IMR-90 (cell line): ENCODE measurements around the gene SLC17A8. TPM values are rescaled to one million over a fixed set of nuclear protein-coding genes. Genes with fewer than 3 reads are reported as not detected.

Experiments used
- ATAC-seq: fragments of 200-7000 bp; cut with Tn5 transposase; 2 replicates; pipeline ENCODE4 v1.9.1; 2020; ENCODE audit warnings: low read depth, mild to moderate bottlenecking, moderate library complexity
- BruUV-seq: library from RNA; stranded (reverse); fragments of 400-500 nt; replicated peaks from 2 replicates; lab custom pipeline; 2021; lab: Mats Ljungman, UMichigan
- CTCF ChIA-PET: fragments of 300-600 bp; formaldehyde crosslinking; extraction: SDS; loops from one replicate; lab custom pipeline; 2021; ENCODE audit warnings: antibody characterized with exemption; lab: Yijun Ruan, JAX
- POLR2A ChIA-PET: fragments of 300-600 bp; sonication (Branson Sonifier 250); formaldehyde crosslinking; loops from one replicate; lab custom pipeline; 2022; ENCODE audit warnings: antibody characterized with exemption; ENCODE audit not compliant: unreplicated experiment; lab: Charles Lee
- DNase-seq: peaks from one replicate; pipeline ENCODE4 v3.0.0; 2013
- H2AFZ ChIP-seq: replicated peaks from 2 replicates; pipeline ENCODE3; 2013; ENCODE audit warnings: low read length, mild to moderate bottlenecking; ENCODE audit not compliant: poor library complexity
- H2AK5ac ChIP-seq: 2 replicates; pipeline ENCODE4 v1.6.1; 2013; ENCODE audit warnings: low read depth, low read length, inconsistent platforms
- H2AK9ac ChIP-seq: replicated peaks from 2 replicates; pipeline ENCODE3; 2013; ENCODE audit warnings: mild to moderate bottlenecking, low read depth, low read length, moderate library complexity; ENCODE audit not compliant: poor library complexity
- H2BK120ac ChIP-seq: 2 replicates; pipeline ENCODE4 v1.6.1; 2013; ENCODE audit warnings: low read depth, low read length, inconsistent platforms
- H2BK15ac ChIP-seq: 3 replicates; pipeline ENCODE4 v1.6.1; 2013; ENCODE audit warnings: low read depth, low read length, inconsistent platforms
- H2BK20ac ChIP-seq: 2 replicates; pipeline ENCODE4 v1.6.1; 2013; ENCODE audit warnings: low read depth, mild to moderate bottlenecking, inconsistent platforms, low read length, moderate library complexity
- H2BK5ac ChIP-seq: 2 replicates; pipeline ENCODE4 v1.6.1; 2013; ENCODE audit warnings: mild to moderate bottlenecking, low read depth, low read length, inconsistent platforms; ENCODE audit not compliant: poor library complexity, severe bottlenecking
- H3K14ac ChIP-seq: replicated peaks from 2 replicates; pipeline ENCODE4 v1.6.1; 2013; ENCODE audit warnings: low read depth, low read length, inconsistent platforms
- H3K18ac ChIP-seq: 2 replicates; pipeline ENCODE4 v1.6.1; 2013; ENCODE audit warnings: low read depth, low read length, control low read depth
- H3K23ac ChIP-seq: 2 replicates; pipeline ENCODE4 v1.6.1; 2013; ENCODE audit warnings: low read depth, low read length, inconsistent platforms
- H3K27ac ChIP-seq: 2 replicates; pipeline ENCODE4 v1.5.1; 2013; ENCODE audit warnings: mild to moderate bottlenecking, control low read depth, low read length; ENCODE audit not compliant: insufficient read depth
- H3K27me3 ChIP-seq: 2 replicates; pipeline ENCODE4 v1.6.1; 2013; ENCODE audit warnings: low read length; ENCODE audit not compliant: control insufficient read depth, insufficient read depth
- H3K36me3 ChIP-seq: 2 replicates; pipeline ENCODE4 v1.6.1; 2013; ENCODE audit warnings: low read length, mixed read lengths; ENCODE audit not compliant: control insufficient read depth, insufficient read depth
- H3K4ac ChIP-seq: 2 replicates; pipeline ENCODE4 v1.6.1; 2013; ENCODE audit warnings: low read depth, low read length, inconsistent platforms
- H3K4me1 ChIP-seq: 2 replicates; pipeline ENCODE4 v1.6.1; 2013; ENCODE audit warnings: low read length, mixed read lengths; ENCODE audit not compliant: control insufficient read depth, insufficient read depth
- H3K4me2 ChIP-seq: 2 replicates; pipeline ENCODE4 v1.6.1; 2013; ENCODE audit warnings: low read depth, mild to moderate bottlenecking, control low read depth, low read length, moderate library complexity
- H3K4me3 ChIP-seq: 2 replicates; pipeline ENCODE4 v1.5.1; 2013; ENCODE audit warnings: low read depth, mild to moderate bottlenecking, control low read depth, low read length, moderate library complexity; ENCODE audit not compliant: insufficient read depth
- H3K56ac ChIP-seq: 2 replicates; pipeline ENCODE4 v1.6.1; 2013; ENCODE audit warnings: low read length, inconsistent platforms; ENCODE audit not compliant: insufficient read depth; ENCODE audit errors: extremely low read depth
- H3K79me1 ChIP-seq, 2 experiments: 2 replicates each; pipeline ENCODE4 v1.6.1; 2013; ENCODE audit warnings: low read length in 2 of 2, inconsistent platforms in 1 of 2, low read depth in 1 of 2
- H3K9ac ChIP-seq: 2 replicates; pipeline ENCODE4 v1.6.1; 2013; ENCODE audit warnings: low read depth, low read length, control low read depth
- H3K9me1 ChIP-seq: 2 replicates; pipeline ENCODE4 v1.6.1; 2013; ENCODE audit warnings: low read length, inconsistent platforms; ENCODE audit not compliant: insufficient read depth
- H3K9me3 ChIP-seq: 2 replicates; pipeline ENCODE4 v1.6.1; 2013; ENCODE audit warnings: low read length; ENCODE audit not compliant: control insufficient read depth, insufficient read depth
- H4K20me1 ChIP-seq: 2 replicates; pipeline ENCODE4 v1.6.1; 2013; ENCODE audit warnings: low read length, inconsistent platforms; ENCODE audit not compliant: insufficient read depth
- H4K5ac ChIP-seq: 2 replicates; pipeline ENCODE4 v1.6.1; 2013; ENCODE audit warnings: mild to moderate bottlenecking, low read depth, low read length, control low read depth
- H4K8ac ChIP-seq, 2 experiments: 2 replicates each; pipeline ENCODE4 v1.6.1; 2013; ENCODE audit warnings: low read depth in 2 of 2, low read length in 2 of 2, control low read depth in 1 of 2, inconsistent platforms in 1 of 2
- H4K91ac ChIP-seq: 2 replicates; pipeline ENCODE4 v1.6.1; 2013; ENCODE audit warnings: low read depth, low read length, inconsistent platforms; ENCODE audit not compliant: insufficient read depth
- BHLHE40 ChIP-seq: fragments of 150-350 bp; IDR thresholded peaks from 2 replicates; pipeline ENCODE4 v1.6.1; 2016; ENCODE audit warnings: mild to moderate bottlenecking, low read depth, low read length
- CHD1 ChIP-seq: IDR thresholded peaks from 2 replicates; pipeline ENCODE4 v1.6.1; 2012; ENCODE audit warnings: low read depth, low read length, improper control_type of control experiment
- FOS ChIP-seq: fragments of 150-350 bp; IDR thresholded peaks from 2 replicates; pipeline ENCODE4 v1.6.1; 2016; ENCODE audit warnings: low read depth, low read length
- MAFK ChIP-seq: IDR thresholded peaks from 2 replicates; pipeline ENCODE4 v1.6.1; 2012; ENCODE audit warnings: low read depth, low read length, improper control_type of control experiment
- MXI1 ChIP-seq: IDR thresholded peaks from 2 replicates; pipeline ENCODE4 v1.6.1; 2012; ENCODE audit warnings: low read depth, mild to moderate bottlenecking, low read length, moderate library complexity, borderline replicate concordance
- NFE2L2 ChIP-seq: fragments of 150-350 bp; IDR thresholded peaks from 2 replicates; pipeline ENCODE4 v1.6.1; 2016; ENCODE audit warnings: low read depth, mild to moderate bottlenecking, low read length
- RAD21 ChIP-seq: IDR thresholded peaks from 2 replicates; pipeline ENCODE4 v1.6.1; 2012; ENCODE audit warnings: low read length, improper control_type of control experiment
- RCOR1 ChIP-seq: IDR thresholded peaks from 2 replicates; pipeline ENCODE4 v1.6.1; 2012; ENCODE audit warnings: mild to moderate bottlenecking, low read length, improper control_type of control experiment; ENCODE audit not compliant: insufficient replicate concordance
- RFX5 ChIP-seq: IDR thresholded peaks from 2 replicates; pipeline ENCODE4 v1.8.0; 2012; ENCODE audit warnings: low read depth, mild to moderate bottlenecking, low read length, moderate library complexity
- SMC3 ChIP-seq: fragments of 150-350 bp; IDR thresholded peaks from 2 replicates; pipeline ENCODE4 v1.6.1; 2016; ENCODE audit warnings: low read depth, mild to moderate bottlenecking, antibody characterized with exemption, low read length, moderate library complexity
- WGBS, 2 experiments: methylation state at CpG; one replicate each; pipeline versions ENCODE4 v1.1.5 to v1.1.7; 2013; ENCODE audit warnings: missing lambda C conversion rate in 2 of 2; ENCODE audit not compliant: insufficient read length in 1 of 2; ENCODE audit errors: extremely low coverage in 2 of 2; 5-methylcytosine and 5-hydroxymethylcytosine counted together
- dilution Hi-C: fragments of 300-500 bp; cut with HindIII; formaldehyde crosslinking; loops from one replicate; pipeline ENCODE4 v1.14.3; 2018; ENCODE audit warnings: low sequenced_read_pairs; ENCODE audit not compliant: unreplicated experiment
- in situ Hi-C: fragments of 300-500 bp; cut with MboI; formaldehyde crosslinking; loops from 3 replicates; pipeline ENCODE4 v1.14.3; 2019; ENCODE audit warnings: low sequenced_read_pairs, inconsistent platforms, mixed read lengths
- intact Hi-C: fragments of 100-400 bp; cut with micrococcal nuclease; formaldehyde crosslinking; loops from 2 replicates; pipeline ENCODE4 v1.10.0; 2022
- polyA plus RNA-seq, 3 experiments: library from polyadenylated mRNA; depleted of rRNA; stranded (reverse); fragments of >200 nt; gene quantifications; 2 replicates each; pipeline ENCODE4 v1.2.3, GENCODE V29; 2012; ENCODE audit warnings: low replicate concordance in 1 of 3
- total RNA-seq: library from RNA; depleted of rRNA; stranded (reverse); fragments of >200 nt; gene quantifications from 2 replicates; pipeline ENCODE4 v1.2.3, GENCODE V29; 2012
- TF ChIP-seq, protein P1 (sequence below): fragments of 150-350 bp; IDR thresholded peaks from 2 replicates; pipeline ENCODE4 v1.6.1; 2017; ENCODE audit warnings: mild to moderate bottlenecking, antibody characterized with exemption, low read length, low read depth
- TF ChIP-seq, protein P2 (sequence below): conservative IDR thresholded peaks from 2 replicates; pipeline ENCODE4 v1.5.1; 2012; ENCODE audit warnings: mild to moderate bottlenecking, low read depth, low read length, improper control_type of control experiment
- TF ChIP-seq, protein P3 (sequence below): fragments of 150-350 bp; IDR thresholded peaks from 2 replicates; pipeline ENCODE4 v1.6.1; 2016; ENCODE audit warnings: low read depth, mild to moderate bottlenecking, low read length, moderate library complexity, borderline replicate concordance

The SLC17A8 gene
- total and polyA plus RNA-seq, 2 of the 4 experiments (the other 2 are of a cell fraction), result not detected

DNA sequence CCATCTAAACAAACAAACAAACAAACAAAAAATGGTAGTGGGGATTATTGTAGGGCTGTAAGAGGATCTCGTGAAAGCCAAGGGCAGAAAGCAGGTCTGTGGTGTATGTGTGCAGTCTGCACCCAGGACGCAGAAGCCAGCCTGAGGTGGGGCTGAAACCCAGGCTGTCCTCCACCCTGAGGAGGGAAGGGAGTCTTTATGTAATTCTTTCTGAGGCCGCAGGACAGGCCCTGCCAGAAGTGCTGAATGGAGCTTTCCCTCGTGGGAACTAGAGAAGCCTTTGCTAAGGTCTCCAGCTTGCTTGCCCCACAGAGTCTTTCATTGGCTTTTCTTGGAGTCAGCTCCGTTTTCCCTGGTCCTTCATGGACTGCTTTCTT lies 27.7 kb downstream of the SLC17A8 start:
- WGBS, 2 experiments, result 92% methylated on average over 2 of the region's 5 CpGs; no CpG with 5 or more reads in 1 of the 2 experiments
- Histone ChIP-seq H2AK9ac (no peak overlapping the region), H3K14ac (no peak overlapping the region), H3K4me3 (no peak overlapping the region), H3K27ac (no peak overlapping the region), H4K20me1 (no peaks in the 10 kb centered on the region), H3K27me3 (no peaks in the 10 kb centered on the region), H3K56ac (no peak overlapping the region), H2BK120ac (no peak overlapping the region), H2BK15ac (no peak overlapping the region), H2AK5ac (no peak overlapping the region), H3K4ac (no peak overlapping the region), H2AFZ (no peak overlapping the region), H3K23ac (no peak overlapping the region), H4K91ac (no peak overlapping the region), H3K9ac (no peak overlapping the region), H3K4me1 (no peaks in the 10 kb centered on the region), H3K79me1 (no peaks in the 10 kb centered on the region), H3K4me2 (no peak overlapping the region), H2BK5ac (no peak overlapping the region), H2BK20ac (no peak overlapping the region), H3K9me3 (no peaks in the 10 kb centered on the region), H4K5ac (no peak overlapping the region), H3K9me1 (no peaks in the 10 kb centered on the region), H3K36me3 (no peaks in the 10 kb centered on the region), H3K18ac (no peak overlapping the region), H4K8ac (no peak overlapping the region)
- ChIA-PET POLR2A (no interaction called here), CTCF (interaction anchor here (0.5 kb wide), 1 partner anchor 156 kb away, joined by 4 read pairs; no protein-coding TSS in a partner anchor)
- TF ChIP-seq CHD1 (no peak), BHLHE40 (no peak), FOS (no peak), SMC3 (no peak), RFX5 (no peak), RAD21 (no peak), RCOR1 (no peak), MAFK (no peak), MXI1 (no peak), NFE2L2 (no peak)
- TF ChIP-seq, protein P1, sequence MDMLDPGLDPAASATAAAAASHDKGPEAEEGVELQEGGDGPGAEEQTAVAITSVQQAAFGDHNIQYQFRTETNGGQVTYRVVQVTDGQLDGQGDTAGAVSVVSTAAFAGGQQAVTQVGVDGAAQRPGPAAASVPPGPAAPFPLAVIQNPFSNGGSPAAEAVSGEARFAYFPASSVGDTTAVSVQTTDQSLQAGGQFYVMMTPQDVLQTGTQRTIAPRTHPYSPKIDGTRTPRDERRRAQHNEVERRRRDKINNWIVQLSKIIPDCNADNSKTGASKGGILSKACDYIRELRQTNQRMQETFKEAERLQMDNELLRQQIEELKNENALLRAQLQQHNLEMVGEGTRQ, result no peak
- TF ChIP-seq, protein P2, sequence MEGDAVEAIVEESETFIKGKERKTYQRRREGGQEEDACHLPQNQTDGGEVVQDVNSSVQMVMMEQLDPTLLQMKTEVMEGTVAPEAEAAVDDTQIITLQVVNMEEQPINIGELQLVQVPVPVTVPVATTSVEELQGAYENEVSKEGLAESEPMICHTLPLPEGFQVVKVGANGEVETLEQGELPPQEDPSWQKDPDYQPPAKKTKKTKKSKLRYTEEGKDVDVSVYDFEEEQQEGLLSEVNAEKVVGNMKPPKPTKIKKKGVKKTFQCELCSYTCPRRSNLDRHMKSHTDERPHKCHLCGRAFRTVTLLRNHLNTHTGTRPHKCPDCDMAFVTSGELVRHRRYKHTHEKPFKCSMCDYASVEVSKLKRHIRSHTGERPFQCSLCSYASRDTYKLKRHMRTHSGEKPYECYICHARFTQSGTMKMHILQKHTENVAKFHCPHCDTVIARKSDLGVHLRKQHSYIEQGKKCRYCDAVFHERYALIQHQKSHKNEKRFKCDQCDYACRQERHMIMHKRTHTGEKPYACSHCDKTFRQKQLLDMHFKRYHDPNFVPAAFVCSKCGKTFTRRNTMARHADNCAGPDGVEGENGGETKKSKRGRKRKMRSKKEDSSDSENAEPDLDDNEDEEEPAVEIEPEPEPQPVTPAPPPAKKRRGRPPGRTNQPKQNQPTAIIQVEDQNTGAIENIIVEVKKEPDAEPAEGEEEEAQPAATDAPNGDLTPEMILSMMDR, result no peak
- TF ChIP-seq, protein P3, sequence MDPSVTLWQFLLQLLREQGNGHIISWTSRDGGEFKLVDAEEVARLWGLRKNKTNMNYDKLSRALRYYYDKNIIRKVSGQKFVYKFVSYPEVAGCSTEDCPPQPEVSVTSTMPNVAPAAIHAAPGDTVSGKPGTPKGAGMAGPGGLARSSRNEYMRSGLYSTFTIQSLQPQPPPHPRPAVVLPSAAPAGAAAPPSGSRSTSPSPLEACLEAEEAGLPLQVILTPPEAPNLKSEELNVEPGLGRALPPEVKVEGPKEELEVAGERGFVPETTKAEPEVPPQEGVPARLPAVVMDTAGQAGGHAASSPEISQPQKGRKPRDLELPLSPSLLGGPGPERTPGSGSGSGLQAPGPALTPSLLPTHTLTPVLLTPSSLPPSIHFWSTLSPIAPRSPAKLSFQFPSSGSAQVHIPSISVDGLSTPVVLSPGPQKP, result no peak
- ATAC-seq, result no peak
- dilution Hi-C loops, result no loop called here
- intact Hi-C loops, result no loop called here
- in situ Hi-C loops, result no loop called here
- no peak for DNase-seq
- BruUV-seq, result no TSS peak
